Stimulated activated CD8-positive, alpha-beta memory T cell treated with anti-CD3 and anti-CD28 coated beads, Interleukin-7, amount 100 ng/mL, for 48 hours (primary cell): ENCODE data around the gene AOC2.
"Not testable (repeated sequence)": the region's sequence is repeated elsewhere in the genome, so short reads cannot be mapped to it uniquely, and the experiment has no call there.

Experiments used
- DNase-seq, 2 donors: peaks; one replicate each; pipeline ENCODE4 v3.0.0-alpha.2; 2020; ENCODE audit warnings: low read depth in 1 of 2; ENCODE audit errors: extremely low read depth in 1 of 2

AOC2 gene

GRCh38 chr17:42878924-42879595, 34.7 kb downstream of the AOC2 start:
- no peak for DNase-seq

- no peak for DNase-seq
Observed at GRCh38 chr17:42879596-42879985, 35.2 kb downstream of the AOC2 start.

- no peak for DNase-seq
Observed at GRCh38 chr17:42880776-42881310, 36.5 kb downstream of the AOC2 start.

DNA sequence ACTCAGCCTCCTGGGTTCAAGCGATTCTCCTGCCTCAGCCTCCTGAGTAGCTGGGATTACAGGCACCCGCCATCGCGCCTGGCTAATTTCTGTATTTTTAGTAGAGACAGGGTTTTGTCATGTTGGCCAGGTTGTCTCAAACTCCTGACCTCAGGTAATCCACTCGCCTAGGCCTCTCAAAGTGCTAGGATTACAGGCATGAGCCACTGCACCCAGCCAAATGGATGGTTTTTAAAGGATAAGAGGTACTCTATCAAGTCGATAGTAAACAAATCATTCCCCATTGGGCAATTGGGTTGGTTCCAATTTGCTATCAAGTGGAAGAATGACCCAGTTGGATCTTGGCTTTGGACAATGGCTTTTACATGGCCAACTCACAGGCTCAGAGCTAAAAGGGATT, 37.3 kb downstream of the AOC2 start:
- DNase-seq, result not testable (repeated sequence)

DNA sequence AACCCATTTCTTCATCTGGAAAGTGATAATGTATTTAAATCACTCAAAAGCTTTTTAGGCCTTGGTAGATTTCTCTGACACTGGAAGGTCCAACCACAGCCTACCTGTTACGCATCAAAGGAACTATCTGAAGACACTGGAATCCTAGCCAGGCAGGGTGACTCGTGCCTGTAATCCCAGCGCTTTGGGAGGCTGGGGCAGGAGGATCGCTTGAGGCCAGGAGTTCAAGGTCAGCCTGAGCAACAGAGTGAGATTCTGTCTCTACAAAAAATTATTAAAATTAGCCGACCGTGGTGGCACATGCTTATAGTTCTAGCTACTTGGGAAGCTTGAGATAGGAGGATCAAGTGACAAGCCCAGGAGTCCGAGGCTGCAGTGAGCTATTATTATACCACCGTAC, 37.8 kb downstream of the AOC2 start:
- no peak for DNase-seq

GRCh38 chr17:42883802-42884558, 39.6 kb downstream of the AOC2 start:
- no peak for DNase-seq

DNA sequence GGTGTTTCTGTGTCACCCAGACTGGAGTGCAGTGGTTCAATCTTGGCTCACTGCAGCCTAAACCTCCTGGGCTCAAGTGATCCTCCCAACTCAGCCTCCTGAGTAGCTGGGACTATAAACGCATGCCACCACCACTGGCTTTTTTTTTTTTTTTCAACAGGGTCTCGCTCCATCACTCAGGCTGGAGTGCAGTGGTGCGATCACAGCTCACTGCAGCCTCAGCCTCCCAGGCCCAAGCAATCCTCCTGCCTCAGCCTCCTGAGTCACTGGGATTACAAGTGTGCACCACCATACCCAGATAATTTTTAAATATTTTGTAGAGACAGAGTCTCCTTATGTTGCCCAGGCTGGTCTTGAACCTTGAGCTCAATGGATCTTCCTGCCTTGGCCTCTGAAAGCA, 41.4 kb downstream of the AOC2 start:
- DNase-seq, result not testable (repeated sequence)

GRCh38 chr17:42886283-42887176, 42.1 kb downstream of the AOC2 start:
- no peak for DNase-seq

DNA sequence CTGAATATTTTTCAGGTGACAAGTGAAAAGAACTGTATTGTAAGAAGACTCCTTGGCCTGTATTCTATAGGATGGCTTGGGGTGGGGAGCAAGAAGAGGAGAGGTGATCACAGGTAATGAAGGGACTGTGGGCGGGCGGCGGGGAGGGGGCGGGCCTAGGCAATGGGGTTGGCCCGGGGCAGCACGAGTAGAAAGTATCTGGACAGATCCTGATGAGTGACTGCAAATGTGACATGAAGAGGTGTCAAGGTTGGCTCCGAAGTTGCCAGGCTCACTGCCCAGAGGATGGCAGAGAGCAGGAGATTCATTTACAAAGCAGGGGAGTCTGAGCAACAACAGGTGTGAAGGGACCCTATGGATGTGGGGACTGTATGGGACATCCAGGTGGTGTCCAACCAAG, 45.4 kb downstream of the AOC2 start:
- DNase-seq, result no peak

- no peak for DNase-seq
Observed at GRCh38 chr17:42891539-42892152, 47.3 kb downstream of the AOC2 start.

DNA sequence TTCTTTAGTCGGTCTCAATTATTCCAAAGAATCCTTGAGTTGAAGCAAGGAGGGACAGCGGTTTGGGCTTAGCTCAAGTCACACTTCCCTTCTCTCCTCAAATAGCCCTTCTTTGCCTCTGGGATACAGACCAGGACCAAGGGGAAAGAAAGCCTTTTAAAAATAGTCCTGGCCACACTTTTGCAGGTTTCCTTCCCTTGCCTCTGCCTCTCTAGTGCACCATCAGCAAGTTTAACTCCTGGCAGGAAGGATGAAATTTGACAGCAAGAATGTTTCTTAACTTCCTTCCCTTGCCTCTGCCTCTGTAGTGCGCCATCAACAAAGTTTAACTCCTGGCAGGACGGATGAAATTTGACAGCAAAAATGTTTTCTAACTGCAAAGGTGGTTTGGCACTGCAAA, 49.0 kb downstream of the AOC2 start:
- no peak for DNase-seq

DNA sequence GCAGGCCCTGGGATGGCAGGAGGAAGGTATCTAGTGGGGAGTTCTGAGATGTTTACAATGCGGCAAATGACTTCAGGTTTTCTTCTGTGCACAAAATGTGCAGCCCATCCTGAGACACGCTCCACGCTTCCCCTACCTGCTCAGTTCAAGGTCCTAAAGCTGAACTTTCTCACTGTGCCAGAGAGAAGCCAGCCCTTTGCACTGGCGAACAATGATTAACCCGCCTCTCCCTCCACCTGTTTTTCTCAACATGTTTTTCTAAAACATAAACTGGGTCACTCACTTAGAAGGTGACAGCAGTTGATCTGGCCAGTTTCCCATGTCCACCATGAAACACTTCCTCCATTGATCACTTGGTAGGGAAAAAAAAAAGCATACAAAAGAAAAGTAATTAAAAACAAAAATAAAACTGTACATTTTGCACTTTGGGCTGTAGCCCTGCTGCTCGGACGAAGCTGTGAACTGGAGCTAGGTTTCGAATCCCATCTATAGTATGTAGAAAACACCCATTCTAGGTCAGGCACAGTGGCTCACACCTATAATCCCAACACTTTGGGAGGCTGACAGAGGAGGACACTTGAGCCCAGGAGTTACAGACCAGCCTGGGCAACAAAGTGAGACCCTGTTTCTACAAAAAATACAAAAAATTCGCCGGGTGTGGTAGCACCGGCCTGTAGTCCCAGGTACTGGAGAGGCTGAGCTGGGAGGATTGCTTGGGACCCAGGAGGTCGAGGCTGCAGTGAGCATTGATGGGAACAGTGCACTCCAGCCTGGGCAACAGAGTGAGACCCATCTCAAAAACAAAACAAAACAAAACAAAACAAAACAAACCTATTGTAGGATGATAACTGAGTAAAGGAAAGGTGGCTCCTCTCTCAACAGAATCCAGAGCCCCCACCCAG, 50.2 kb downstream of the AOC2 start:
- DNase-seq, result no peak

GRCh38 chr17:42895185-42895555, 50.8 kb downstream of the AOC2 start:
- DNase-seq, result no peak

DNA sequence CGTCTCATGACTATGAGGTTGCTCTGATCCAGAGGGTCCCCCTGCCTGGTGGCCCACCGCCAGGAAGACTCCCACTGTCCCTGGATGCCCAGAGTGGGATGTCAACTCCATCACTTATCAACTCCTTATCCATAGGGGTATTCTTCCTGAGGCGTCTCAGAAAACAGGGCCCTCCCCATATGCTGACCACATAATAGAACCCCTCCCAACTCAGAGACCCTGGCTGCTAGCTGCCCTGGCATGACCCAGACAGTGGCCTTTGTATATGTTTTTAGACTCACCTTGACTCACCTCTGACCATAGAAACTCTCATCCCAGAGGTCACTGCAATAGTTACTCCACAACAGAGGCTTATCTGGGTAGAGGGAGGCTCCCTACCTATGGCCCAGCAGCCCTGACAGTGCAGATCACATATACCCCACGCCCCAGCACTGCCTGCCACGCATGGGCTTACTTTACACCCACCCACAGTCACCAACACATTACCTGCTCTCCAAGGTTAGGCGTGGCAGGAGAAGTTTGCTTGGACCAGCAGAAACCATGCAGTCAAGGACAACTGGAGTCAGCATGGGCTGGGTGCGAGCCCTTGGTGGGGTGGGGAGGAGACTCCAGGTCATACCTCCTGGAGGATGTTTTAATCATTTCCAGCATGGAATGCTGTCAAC, 53.9 kb downstream of the AOC2 start:
- no peak for DNase-seq

GRCh38 chr17:42899981-42900380, 55.6 kb downstream of the AOC2 start:
- DNase-seq, result not testable (repeated sequence)
